Ovary (tissue), 3 donors: Measurements from ENCODE around the gene NKX2-4.

Source experiments
- CTCF ChIP-seq, 3 donors: fragments of 450-650 bp in 2 of 3; fragments of 200-600 bp in 1 of 3; IDR thresholded peaks; one replicate each; pipeline versions ENCODE4 v1.5.1 to v1.8.0; 2016 to 2022; ENCODE audit warnings: antibody characterized with exemption in 3 of 3, mild to moderate bottlenecking in 1 of 3
- POLR2A ChIP-seq: fragments of 450-650 bp; IDR thresholded peaks from one replicate; pipeline ENCODE4 v1.6.1; 2017; ENCODE audit warnings: antibody characterized with exemption, mild to moderate bottlenecking, moderate library complexity
- donor health status: DM: no; HTN: no; CAD: no.

GRCh38 chr20:21386111-21386510 lies 11.2 kb downstream of the NKX2-4 start:
- TF ChIP-seq POLR2A (no peak), CTCF (IDR thresholded peaks at IDR 0.05) (no peak)
